ENCODE data around the gene ARHGAP6.

DNA sequence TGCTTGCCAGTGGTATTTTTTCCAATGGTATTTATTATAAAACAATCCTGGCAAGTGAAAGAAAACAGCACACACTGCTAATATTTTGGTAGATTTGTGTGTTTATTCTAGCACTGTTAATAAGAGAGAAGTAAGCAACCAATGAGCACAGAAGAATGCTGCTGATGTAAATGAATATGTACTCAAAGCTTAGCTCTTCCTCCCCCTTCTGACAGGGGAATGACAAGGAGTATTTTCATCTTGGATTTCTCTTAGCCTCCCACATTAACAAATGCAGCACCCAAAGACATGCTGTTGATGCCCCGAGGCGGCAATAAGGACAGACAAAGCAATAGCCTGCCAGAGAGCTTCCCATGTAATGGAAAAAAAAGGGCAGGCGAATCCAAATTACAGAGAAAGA is 18.6 kb downstream of the ARHGAP6 start:
- TF ChIP-seq, protein P1, sequence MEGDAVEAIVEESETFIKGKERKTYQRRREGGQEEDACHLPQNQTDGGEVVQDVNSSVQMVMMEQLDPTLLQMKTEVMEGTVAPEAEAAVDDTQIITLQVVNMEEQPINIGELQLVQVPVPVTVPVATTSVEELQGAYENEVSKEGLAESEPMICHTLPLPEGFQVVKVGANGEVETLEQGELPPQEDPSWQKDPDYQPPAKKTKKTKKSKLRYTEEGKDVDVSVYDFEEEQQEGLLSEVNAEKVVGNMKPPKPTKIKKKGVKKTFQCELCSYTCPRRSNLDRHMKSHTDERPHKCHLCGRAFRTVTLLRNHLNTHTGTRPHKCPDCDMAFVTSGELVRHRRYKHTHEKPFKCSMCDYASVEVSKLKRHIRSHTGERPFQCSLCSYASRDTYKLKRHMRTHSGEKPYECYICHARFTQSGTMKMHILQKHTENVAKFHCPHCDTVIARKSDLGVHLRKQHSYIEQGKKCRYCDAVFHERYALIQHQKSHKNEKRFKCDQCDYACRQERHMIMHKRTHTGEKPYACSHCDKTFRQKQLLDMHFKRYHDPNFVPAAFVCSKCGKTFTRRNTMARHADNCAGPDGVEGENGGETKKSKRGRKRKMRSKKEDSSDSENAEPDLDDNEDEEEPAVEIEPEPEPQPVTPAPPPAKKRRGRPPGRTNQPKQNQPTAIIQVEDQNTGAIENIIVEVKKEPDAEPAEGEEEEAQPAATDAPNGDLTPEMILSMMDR (IDR thresholded peaks at IDR 0.05; ENCODE audit: extremely low read depth in 1 of 2, insufficient read depth in 1 of 2, low read depth in 1 of 2, low read length in 2 of 2): no peak
- TF ChIP-seq EZH2 (IDR thresholded peaks at IDR 0.05; ENCODE audit: borderline replicate concordance, low read depth, low read length, severe bottlenecking) (no peak), POLR2AphosphoS5 (IDR thresholded peaks at IDR 0.05; ENCODE audit: insufficient read depth, low read depth, low read length) (no peak), POLR2A (IDR thresholded peaks at IDR 0.05; ENCODE audit: low read depth, low read length) (no peak), GATA2 (IDR thresholded peaks at IDR 0.05; ENCODE audit: insufficient read depth, insufficient read length, low read depth, low read length) (no peak), JUN (IDR thresholded peaks at IDR 0.05; ENCODE audit: borderline replicate concordance, insufficient read depth, insufficient read length, low read depth) (no peak), MYC (IDR thresholded peaks at IDR 0.05; ENCODE audit: low read depth, low read length) (no peak)
- TF ChIP-seq, protein P2, sequence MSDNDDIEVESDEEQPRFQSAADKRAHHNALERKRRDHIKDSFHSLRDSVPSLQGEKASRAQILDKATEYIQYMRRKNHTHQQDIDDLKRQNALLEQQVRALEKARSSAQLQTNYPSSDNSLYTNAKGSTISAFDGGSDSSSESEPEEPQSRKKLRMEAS (IDR thresholded peaks at IDR 0.05; ENCODE audit: insufficient read depth, insufficient read length): no peak
